Ascending aorta (tissue), 2 donors: ENCODE measurements around the gene ATP6V0E1. TPM values are rescaled to one million over a fixed set of nuclear protein-coding genes. Genes with fewer than 3 reads are reported as not detected.
A peak's percentile ranks its signal among the peaks of the same experiment; 100 is the strongest.

Experiments used
- DNase-seq, 2 donors: peaks; one replicate each; pipeline ENCODE4 v3.0.0-alpha.2; 2019; ENCODE audit warnings: low spot score in 2 of 2
- H3K27ac ChIP-seq, 2 donors: fragments of 200-600 bp; sonication (generic); one replicate each; pipeline ENCODE4 v1.5.1; 2016 to 2017; ENCODE audit warnings: mild to moderate bottlenecking in 1 of 2
- H3K27me3 ChIP-seq: fragments of 200-600 bp; sonication (generic); one replicate; pipeline ENCODE4 v1.5.1; 2017
- H3K36me3 ChIP-seq, 2 donors: fragments of 200-600 bp; sonication (generic); one replicate each; pipeline ENCODE4 v1.5.1; 2016
- H3K4me1 ChIP-seq, 2 donors: fragments of 200-600 bp; sonication (generic); one replicate each; pipeline ENCODE4 v1.5.1; 2016 to 2017; ENCODE audit warnings: mild to moderate bottlenecking in 1 of 2
- H3K4me3 ChIP-seq, 2 donors: fragments of 200-600 bp; sonication (generic); one replicate each; pipeline ENCODE4 v1.5.1; 2016 to 2017; ENCODE audit warnings: mild to moderate bottlenecking in 1 of 2
- H3K9me3 ChIP-seq, 2 donors: fragments of 200-600 bp; sonication (generic); one replicate each; pipeline ENCODE4 v1.5.1; 2016
- CTCF ChIP-seq, 3 experiments: fragments of 200-600 bp in 2 of 3; fragments of 450-650 bp in 1 of 3; sonication (generic) in 2 of 3; IDR thresholded peaks; one replicate each; pipeline ENCODE4 v1.5.1; 2016 to 2019; ENCODE audit warnings: antibody characterized with exemption in 3 of 3, mild to moderate bottlenecking in 1 of 3, moderate library complexity in 1 of 3
- intact Hi-C: fragments of 100-400 bp; cut with DNase I; formaldehyde crosslinking; loops from one replicate; pipeline ENCODE4 v1.15.1; 2023
- total RNA-seq: library from RNA; depleted of rRNA; stranded (reverse); fragments of >200 nt; gene quantifications from one replicate; pipeline ENCODE4 v1.1.0, GENCODE V29; 2016

ATP6V0E1 gene
- total RNA-seq, 1 donor from 2014 or later = 62.6 TPM

- Histone ChIP-seq H3K36me3 (peaks cover 17 to 37% of the 10 kb centered on the region in 2 donors), H3K27me3 (no peaks in the 10 kb centered on the region), H3K9me3 (no peaks in the 10 kb centered on the region), H3K4me1 (peaks cover under 1 to 4% of the 10 kb centered on the region in 2 donors), H3K4me3 (no peak overlapping the region), H3K27ac (no peak overlapping the region)
- intact Hi-C loops = no loop called here
- TF ChIP-seq CTCF (IDR thresholded peaks at IDR 0.05) = no peak
- DNase-seq = no peak
Observed at GRCh38 chr5:172990776-172991175, 7.2 kb downstream of the ATP6V0E1 start.

GRCh38 chr5:172994405-172994804 is 10.8 kb downstream of the ATP6V0E1 start:
- peaks cover 28 to 39% of the 10 kb centered on the region in 2 donors for H3K36me3 ChIP-seq
- TF ChIP-seq CTCF (IDR thresholded peaks at IDR 0.05) = no peak

GRCh38 chr5:172999372-172999973 is 15.9 kb downstream of the ATP6V0E1 start:
- Histone ChIP-seq H3K27ac (peak overlapping the region; percentile 56 to 57), H3K27me3 (no peaks in the 10 kb centered on the region), H3K9me3 (no peaks in the 10 kb centered on the region), H3K36me3 (peaks cover 24 to 28% of the 10 kb centered on the region in 2 donors), H3K4me3 (no peak overlapping the region), H3K4me1 (peaks cover 8 to 20% of the 10 kb centered on the region in 2 donors)
- intact Hi-C loops = no loop called here
- TF ChIP-seq CTCF (IDR thresholded peaks at IDR 0.05) = no peak
- DNase-seq = no peak

More at GRCh38 chr5:172994405-172994804, 10.8 kb downstream of the ATP6V0E1 start:
- Histone ChIP-seq H3K9me3 (no peaks in the 10 kb centered on the region), H3K27ac (no peak overlapping the region), H3K4me3 (no peak overlapping the region), H3K27me3 (no peaks in the 10 kb centered on the region), H3K4me1 (peaks cover 1 to 3% of the 10 kb centered on the region in 2 donors)
- intact Hi-C loops = no loop called here
- no peak for DNase-seq

- no peak overlapping the region for H3K4me3 ChIP-seq
- intact Hi-C loops = no loop called here
- H3K9me3 ChIP-seq = no peaks in the 10 kb centered on the region
- no peak for TF ChIP-seq CTCF (IDR thresholded peaks at IDR 0.05)
- H3K4me1 ChIP-seq = peaks cover 8 to 20% of the 10 kb centered on the region in 2 donors
- DNase-seq = no peak
- H3K27me3 ChIP-seq = no peaks in the 10 kb centered on the region
- peak overlapping the region; percentile 56 to 57 for H3K27ac ChIP-seq
- peaks cover 21 to 26% of the 10 kb centered on the region in 2 donors for H3K36me3 ChIP-seq
Observed at GRCh38 chr5:172999974-173000373, 16.4 kb downstream of the ATP6V0E1 start.

GRCh38 chr5:173001229-173001841 is 17.8 kb downstream of the ATP6V0E1 start:
- Histone ChIP-seq H3K9me3 (no peaks in the 10 kb centered on the region), H3K4me3 (no peak overlapping the region), H3K27me3 (no peaks in the 10 kb centered on the region), H3K27ac (no peak overlapping the region), H3K36me3 (peaks cover 9 to 15% of the 10 kb centered on the region in 2 donors), H3K4me1 (peaks cover 8 to 20% of the 10 kb centered on the region in 2 donors)
- DNase-seq = peak in 1 of 2 donors; percentile 45
- intact Hi-C loops = no loop called here
- no peak for TF ChIP-seq CTCF (IDR thresholded peaks at IDR 0.05)
